Right ventricle myocardium superior (tissue), 1 donor: ENCODE results near the gene RNASE3. TPM values are rescaled to one million over a fixed set of nuclear protein-coding genes. Genes with fewer than 3 reads are reported as not detected.
"Not testable (repeated sequence)": the region's sequence is repeated elsewhere in the genome, so short reads cannot be mapped to it uniquely, and the experiment has no call there.

Source experiments
- ATAC-seq: fragments of 200-7000 bp; cut with Tn5 transposase; one replicate; pipeline ENCODE4 v1.9.1; 2020; ENCODE audit warnings: mild to moderate bottlenecking; ENCODE audit not compliant: poor library complexity
- DNase-seq: peaks from one replicate; pipeline ENCODE4 v3.0.0-alpha.2; 2020
- intact Hi-C: fragments of 100-400 bp; cut with DNase I; formaldehyde crosslinking; loops from one replicate; pipeline ENCODE4 v1.11.2; 2022
- long read RNA-seq: library from polyadenylated mRNA; unstranded; transcript quantifications from one replicate; pipeline ENCODE4 v2.0.0, GENCODE V29; 2021
- total RNA-seq: library from RNA; stranded (reverse); fragmentation: NEBNext Ultra II Directional; extraction: Animal tissue kit (Norgen Biotek cat#: 25700); gene quantifications from one replicate; pipeline ENCODE4 v1.2.1, GENCODE V29; 2021
- donor health status: DM: no; HTN: yes; CAD: no; lungs with severe emphysema.

RNASE3 gene
- not detected for total RNA-seq
- long read RNA-seq = 0 reads

DNA sequence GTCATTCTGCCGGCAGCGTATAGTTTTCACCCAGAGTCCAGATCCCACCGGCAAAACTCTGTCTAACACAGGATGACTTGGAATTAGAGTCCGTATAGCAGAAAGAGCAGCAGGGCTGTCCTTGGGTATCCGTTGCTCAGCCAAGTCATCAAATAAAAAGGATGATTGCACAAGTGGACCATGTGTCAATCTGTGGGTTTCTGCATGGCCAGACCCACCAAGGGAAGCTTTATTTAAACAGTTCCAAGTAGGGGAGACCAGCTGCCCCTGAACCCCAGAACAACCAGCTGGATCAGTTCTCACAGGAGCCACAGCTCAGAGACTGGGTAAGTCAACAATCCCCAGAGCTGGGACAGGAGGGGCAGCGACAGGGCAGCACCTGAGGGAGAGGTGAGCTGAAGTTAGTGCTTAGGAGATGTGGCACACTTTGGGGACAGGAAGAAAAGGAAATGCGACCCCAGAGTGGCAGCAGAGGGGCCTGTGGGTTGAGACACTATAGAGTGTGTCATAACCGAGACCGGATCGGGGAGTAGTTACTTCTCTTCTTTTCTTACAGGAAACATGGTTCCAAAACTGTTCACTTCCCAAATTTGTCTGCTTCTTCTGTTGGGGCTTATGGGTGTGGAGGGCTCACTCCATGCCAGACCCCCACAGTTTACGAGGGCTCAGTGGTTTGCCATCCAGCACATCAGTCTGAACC is at the start of gene RNASE3:
TSS of gene RNASE3 (plus strand) at position 260 of the 700 bp plus-strand sequence. CDS start at position 562, 302 bp downstream.
- DNase-seq, intact Hi-C loops, ATAC-seq: not testable (repeated sequence)

DNA sequence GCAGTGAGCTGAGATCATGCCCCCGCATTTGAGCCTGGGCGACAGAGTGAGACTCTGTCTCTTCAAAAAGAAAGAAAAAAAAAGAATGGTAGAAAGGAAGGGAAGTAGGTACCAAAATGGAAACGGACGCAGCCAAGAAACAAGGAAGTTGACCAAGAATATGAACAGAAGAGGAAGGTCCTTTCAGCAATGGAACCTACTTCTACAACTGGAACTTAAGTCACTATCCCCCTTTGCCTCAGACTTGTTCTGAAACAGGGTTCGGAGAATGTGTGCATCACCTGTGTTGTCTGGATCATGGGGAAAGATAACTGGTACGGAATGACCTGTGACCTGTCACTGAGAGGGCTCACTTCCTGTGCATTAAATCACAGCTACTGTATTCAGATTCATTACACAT is 44.6 kb upstream of the RNASE3 start:
- ATAC-seq = peak; percentile 25
- intact Hi-C loops = no loop called here

DNA sequence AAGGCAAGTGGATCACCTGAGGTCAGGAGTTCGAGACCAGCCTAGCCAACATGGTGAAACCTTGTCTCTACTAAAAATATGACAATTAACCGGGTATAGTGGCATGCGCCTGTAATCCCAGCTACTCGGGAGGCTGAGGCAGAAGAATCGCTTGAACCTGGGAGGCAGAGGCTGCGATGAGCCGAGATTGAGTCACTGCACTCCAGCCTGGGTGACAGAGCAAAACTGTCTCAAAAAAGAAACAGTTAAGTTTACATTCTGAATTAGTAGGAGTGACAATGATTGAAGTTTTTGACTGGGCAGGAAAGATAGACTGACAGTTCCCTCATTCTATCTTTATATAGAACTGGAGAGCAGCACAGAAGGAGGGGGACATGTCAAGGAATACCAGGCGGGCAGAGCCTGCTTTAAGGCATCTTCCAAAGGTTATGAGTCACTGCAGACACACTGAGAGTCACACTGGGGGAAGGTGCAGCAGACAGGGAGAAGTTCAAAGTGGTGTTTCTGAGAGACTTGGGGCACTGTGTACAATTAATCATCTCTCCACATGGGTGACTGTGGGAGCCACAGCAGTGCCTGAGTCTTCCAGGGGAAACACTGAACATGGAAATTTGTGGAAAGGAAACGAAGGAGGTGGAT is 42.8 kb upstream of the RNASE3 start:
- DNase-seq (no peak), ATAC-seq (no peak)
- intact Hi-C loops = no loop called here

More for the DNA sequence above, 44.6 kb upstream of the RNASE3 start:
- no peak for DNase-seq

DNA sequence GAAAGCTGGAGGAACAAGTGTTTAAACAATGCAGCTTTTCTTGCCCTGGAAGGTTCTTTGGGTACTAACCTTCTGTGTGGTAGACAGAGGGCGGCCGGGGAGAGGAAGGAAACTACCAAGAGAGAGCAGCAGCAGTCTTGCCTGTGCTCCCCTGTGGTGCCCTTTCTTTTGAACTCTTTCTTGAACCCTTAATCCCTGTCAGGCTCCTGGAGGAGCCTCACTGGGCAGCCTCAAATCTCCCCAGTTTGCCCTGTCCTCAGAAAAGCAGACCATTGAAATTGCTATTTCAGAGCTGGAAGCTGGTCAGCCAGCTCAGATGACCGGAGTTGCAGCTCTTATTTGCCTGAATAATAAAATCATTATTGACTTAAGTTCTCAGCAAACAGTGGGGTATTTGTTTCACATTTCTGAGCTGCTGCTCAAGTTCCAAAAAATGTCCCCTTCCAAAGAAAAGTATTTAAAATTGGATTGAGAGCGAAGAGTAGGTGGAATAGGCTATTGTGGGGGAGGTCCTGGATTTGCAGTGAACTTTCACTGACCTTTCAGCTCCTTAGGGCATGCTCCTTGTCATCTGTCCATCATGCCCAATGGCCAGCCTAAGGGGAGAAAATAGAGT is 42.1 kb upstream of the RNASE3 start:
- ATAC-seq = no peak
- intact Hi-C loops = no loop called here

DNA sequence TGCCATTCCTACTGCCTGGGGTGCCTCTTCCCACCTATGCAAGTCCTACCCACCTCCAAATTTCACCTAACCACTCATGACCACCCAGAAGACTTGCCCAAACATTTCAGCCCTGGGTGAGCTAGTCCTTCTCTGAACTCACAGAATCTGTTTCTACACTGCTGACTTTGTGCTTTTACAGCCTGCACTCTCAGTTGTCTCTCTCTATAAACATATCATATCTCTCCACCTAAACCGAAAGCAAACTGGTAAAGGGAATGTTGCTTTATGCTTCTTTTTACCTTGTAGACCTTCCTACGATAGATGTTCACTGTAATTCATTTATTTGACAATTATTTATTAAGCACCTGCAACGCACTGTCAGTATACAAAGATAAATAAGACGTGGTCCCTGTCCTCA is 38.1 kb upstream of the RNASE3 start:
- no peak for DNase-seq
- no peak for ATAC-seq
- intact Hi-C loops = no loop called here

More for the DNA sequence above, 42.1 kb upstream of the RNASE3 start:
- DNase-seq = no peak

DNA sequence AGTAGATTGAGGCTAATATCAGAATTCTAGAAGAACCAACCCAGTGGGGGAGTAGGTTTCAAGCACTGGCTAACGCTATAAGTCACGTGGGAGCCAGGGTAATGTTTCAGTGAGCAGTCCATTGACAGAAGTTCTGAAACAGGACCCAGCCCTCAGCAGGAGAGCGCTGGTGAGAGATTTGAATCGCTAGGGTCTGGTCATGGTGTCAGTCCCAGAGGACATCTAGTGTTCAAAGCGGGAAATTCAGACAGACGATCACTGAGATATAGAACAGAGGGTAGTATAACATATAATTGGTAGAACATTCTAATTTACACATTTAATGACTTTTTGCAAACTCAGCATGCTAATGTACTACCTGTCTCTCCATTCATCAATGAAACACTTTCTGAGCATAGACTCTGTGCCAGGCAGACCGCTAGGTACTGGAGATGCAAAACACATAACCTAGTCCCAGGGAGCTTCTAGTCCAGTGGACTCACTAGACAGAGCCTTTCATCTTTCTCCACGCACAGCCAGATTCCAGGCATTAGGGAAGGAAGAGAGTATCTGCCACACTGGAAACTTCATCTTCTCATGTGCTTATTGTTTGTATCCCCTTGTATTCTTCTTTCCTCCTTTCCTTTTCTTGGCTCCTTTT is 35.4 kb upstream of the RNASE3 start:
- ATAC-seq = peak; percentile 94
- DNase-seq = peak; percentile 48
- intact Hi-C loops = loop anchor here (2.0 kb wide), 1 partner anchor 163 kb away; no protein-coding TSS in a partner anchor

- DNase-seq (no peak), ATAC-seq (no peak)
- intact Hi-C loops = loop anchor here (2.0 kb wide), 1 partner anchor 164 kb away; no protein-coding TSS in a partner anchor
Measured at GRCh38 chr14:20857207-20857606, 34.0 kb upstream of the RNASE3 start.

DNA sequence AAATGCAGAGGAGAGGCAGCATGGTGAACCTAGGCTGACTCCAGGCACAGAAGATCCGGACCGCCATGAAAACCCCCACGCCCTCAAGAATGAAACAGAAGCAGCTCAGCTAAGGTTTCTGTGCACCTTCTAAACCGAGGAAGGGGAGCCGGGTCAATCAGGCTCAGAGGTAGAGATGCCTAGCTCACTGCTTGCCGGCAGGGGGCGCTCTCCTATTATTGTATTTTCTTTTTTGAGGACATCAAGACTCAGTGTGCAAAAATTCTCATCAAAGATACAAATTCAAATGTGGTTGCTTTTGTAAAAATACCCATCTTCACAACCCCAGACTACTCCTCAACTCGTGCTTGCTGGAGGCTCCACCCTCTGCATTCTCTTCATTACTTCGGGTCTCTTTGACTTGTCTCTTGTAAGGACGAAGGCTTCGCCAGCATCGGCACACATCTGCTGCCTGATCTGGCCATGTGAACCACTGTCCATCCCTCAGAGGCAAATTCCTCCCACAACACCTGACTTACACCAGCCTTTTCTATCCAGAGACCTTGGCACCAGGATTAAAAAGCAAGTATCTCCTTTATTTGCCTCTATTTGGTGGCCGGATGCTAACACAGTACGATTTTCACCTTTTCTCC is 33.4 kb upstream of the RNASE3 start:
- peak; percentile 79 for DNase-seq
- ATAC-seq = peak; percentile 89
- intact Hi-C loops = loop anchor here (2.0 kb wide), 1 partner anchor 165 kb away; no protein-coding TSS in a partner anchor

DNA sequence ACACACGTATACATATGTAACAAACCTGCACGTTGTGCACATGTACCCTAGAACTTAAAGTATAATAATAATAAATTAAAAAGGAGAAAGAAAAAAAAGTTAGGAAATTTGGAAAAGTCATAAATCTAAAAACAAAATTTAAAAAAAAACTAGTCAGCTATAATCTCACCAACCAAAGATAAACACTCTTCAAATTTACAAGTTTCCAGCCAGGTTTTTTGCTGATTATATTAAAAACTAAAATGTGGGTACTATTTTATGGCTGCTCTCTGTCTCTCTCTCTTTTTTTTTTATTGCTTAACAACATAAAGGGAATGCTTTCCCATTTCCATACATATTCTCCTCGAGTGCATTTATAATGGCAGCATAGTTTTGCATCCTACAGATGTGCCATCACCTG is 25.0 kb upstream of the RNASE3 start:
- no peak for ATAC-seq
- intact Hi-C loops = no loop called here
- no peak for DNase-seq

- no peak for ATAC-seq
- DNase-seq = no peak
- intact Hi-C loops = no loop called here
Measured at GRCh38 chr14:20866963-20867362, 24.2 kb upstream of the RNASE3 start.

DNA sequence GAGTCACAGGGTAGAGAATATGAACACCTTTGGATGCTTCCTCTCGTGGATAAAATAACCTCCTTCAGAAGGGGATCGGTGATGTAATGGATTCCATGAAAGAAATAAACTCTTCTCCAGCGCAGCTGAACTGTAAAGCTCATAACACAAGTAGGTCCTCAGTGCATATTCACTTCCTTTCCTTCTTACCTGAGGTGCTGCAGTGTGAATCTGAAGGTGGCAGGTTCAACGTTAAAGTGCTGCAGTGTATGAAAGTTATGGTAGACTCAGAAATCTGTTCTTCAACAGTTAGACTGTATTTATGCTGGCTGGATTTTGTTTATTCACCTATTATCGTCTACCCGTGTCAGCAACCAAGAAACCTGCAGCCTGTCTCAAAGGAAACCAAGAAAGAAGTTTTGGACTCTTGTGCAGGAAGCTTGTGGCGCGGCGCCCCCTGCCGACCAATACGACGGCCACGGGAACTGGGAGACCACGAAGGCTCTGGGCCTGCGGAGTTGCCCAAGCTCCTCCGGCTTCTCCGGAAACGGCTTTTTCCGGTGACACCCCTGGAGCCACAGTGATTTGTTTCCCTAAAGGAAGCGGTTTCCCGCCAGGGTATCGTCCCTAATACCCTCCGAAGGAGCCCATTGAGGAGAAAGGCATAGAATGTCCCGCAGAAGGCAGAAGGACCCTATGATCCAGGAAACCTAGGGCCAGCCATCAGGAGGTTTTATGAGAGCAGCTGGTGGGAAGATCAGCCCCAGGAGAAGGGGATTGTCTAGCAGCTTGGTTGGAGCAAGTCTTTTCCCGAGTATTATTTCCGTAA is 17.6 kb upstream of the RNASE3 start:
- intact Hi-C loops = no loop called here
- ATAC-seq = peak; percentile 95
- peak; percentile 94 for DNase-seq

- intact Hi-C loops = no loop called here
- ATAC-seq (no peak), DNase-seq (no peak)
Measured at GRCh38 chr14:20877016-20877415, 14.2 kb upstream of the RNASE3 start.

DNA sequence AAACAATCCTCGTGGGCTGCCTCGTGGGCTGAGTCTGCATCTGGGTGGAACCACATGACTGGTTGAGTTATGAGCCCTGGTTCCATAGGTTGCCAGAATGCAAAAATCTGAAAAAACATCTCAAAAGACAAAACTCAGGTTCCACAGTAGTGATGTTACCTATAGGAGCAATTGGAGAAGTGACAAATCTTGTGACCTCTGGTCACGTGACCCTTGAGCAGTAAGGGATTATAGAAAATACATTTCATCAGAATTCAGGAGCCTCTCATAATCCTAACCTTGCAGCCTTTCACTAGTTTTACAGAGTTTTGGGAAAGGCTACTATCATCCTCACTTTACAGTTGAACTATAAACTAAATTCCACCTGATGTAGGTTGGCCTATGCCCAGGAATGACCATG is 12.5 kb upstream of the RNASE3 start:
- no peak for DNase-seq
- intact Hi-C loops = no loop called here
- ATAC-seq = no peak

- intact Hi-C loops, DNase-seq: not testable (repeated sequence)
- peak; percentile 38 for ATAC-seq
Measured at GRCh38 chr14:20881229-20881628, 10.0 kb upstream of the RNASE3 start.

- intact Hi-C loops, DNase-seq, ATAC-seq: not testable (repeated sequence)
Measured at GRCh38 chr14:20882787-20883186, 8.4 kb upstream of the RNASE3 start.

- ATAC-seq, intact Hi-C loops, DNase-seq: not testable (repeated sequence)
Measured at GRCh38 chr14:20888411-20888810, 2.8 kb upstream of the RNASE3 start.

DNA sequence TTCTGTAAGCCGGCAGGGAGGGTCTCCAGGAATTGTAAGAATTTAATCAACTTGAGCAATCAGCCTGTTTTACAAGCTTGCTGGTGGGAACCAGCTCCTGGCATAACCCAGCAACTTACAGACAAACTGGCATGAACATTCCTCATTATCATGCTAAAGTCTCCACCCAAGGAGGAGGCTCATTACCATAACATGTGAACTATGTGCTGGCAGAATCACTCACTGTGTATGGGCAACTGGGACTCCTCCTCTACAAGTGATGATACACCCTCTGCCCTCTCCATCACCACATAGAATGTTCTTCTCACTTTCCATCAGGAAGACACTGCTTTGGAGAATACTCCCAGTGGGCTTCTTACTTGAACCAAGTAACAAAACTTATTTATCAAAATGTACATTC is 4.1 kb downstream of the RNASE3 start:
- intact Hi-C loops, DNase-seq: not testable (repeated sequence)

More for the DNA sequence above, 4.1 kb downstream of the RNASE3 start:
- not testable (repeated sequence) for ATAC-seq
